HG02981 (cell line): ENCODE measurements around the gene HSPD1.

Source experiments
- ATAC-seq: cut with Tn5 transposase; IDR thresholded peaks from one replicate; pipeline ENCODE4 v1.9.1; 2021; ENCODE audit warnings: mild to moderate bottlenecking, moderate library complexity; ENCODE audit not compliant: unreplicated experiment

Gene HSPD1

DNA sequence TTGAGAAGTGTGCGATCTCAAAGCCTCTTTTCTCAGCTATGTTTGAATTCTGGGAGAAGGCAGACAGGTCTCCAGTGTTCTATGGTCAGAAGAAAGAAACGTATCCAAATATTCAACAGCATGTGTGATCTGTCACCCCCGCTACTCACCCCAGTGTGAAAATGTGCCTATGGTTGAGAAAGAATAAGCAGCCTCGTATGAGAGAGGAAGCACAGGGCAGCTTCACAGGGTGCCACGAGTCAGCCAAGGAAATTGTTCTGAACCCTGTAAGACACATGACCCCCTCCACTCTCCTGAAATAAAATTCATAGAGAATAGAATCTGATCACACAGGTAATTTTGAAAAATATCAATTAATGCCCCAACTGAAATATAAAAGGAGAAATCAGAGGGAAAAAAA, 56.8 kb downstream of the HSPD1 start:
- no peak for ATAC-seq

DNA sequence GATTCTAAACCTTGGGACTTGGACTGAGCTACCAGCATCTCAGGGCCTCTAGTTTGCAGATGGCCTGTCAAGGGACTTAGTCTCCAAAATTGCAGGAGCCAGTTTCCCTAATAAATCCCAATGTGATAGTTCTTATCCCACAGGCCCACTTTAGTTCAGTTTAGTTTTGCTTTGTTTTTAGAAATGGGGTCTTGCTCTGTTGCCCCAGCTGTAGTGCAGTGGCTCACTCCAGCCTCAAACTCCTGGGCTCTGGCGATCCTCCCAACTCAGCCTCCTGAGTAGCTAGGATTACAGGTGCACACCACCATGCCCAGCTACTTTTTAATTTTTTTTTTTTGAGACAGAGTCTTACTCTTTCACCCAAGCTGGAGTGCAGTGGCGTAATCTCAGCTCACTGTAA, 62.3 kb downstream of the HSPD1 start:
- no peak for ATAC-seq
